RWPE2 (cell line): Measurements from ENCODE around the gene FBXO9.

ENCODE experiments used
- ATAC-seq: fragments of 200-7000 bp; cut with Tn5 transposase; 3 replicates; pipeline ENCODE4 v1.9.1; 2021; ENCODE audit warnings: low read depth
- DNase-seq: peaks from one replicate; pipeline ENCODE4 v3.0.0-alpha.2; 2020; ENCODE audit warnings: low spot score
- H3K27ac ChIP-seq: fragments of 450-650 bp; 2 replicates; pipeline ENCODE4 v1.5.1; 2017; ENCODE audit warnings: mild to moderate bottlenecking; ENCODE audit not compliant: poor library complexity, severe bottlenecking
- H3K27me3 ChIP-seq: fragments of 250-450 bp; sonication (Bioruptor Pico); 2 replicates; pipeline ENCODE4 v1.5.1; 2021; ENCODE audit warnings: mild to moderate bottlenecking, moderate library complexity; ENCODE audit not compliant: insufficient read depth, poor library complexity, severe bottlenecking
- H3K36me3 ChIP-seq: fragments of 250-450 bp; sonication (Bioruptor Pico); 2 replicates; pipeline ENCODE4 v1.5.1; 2020; ENCODE audit warnings: low read depth, mild to moderate bottlenecking, moderate library complexity
- H3K4me1 ChIP-seq: fragments of 250-450 bp; sonication (Bioruptor Pico); 2 replicates; pipeline ENCODE4 v1.5.1; 2021; ENCODE audit warnings: mild to moderate bottlenecking, moderate library complexity; ENCODE audit not compliant: insufficient read depth, poor library complexity, severe bottlenecking
- H3K4me3 ChIP-seq: fragments of 250-450 bp; sonication (Bioruptor Pico); 2 replicates; pipeline ENCODE4 v1.5.1; 2021; ENCODE audit warnings: mild to moderate bottlenecking, moderate library complexity; ENCODE audit not compliant: severe bottlenecking
- H3K9me3 ChIP-seq: fragments of 250-450 bp; sonication (Bioruptor Pico); 2 replicates; pipeline ENCODE4 v1.5.1; 2021; ENCODE audit warnings: mild to moderate bottlenecking, moderate library complexity; ENCODE audit not compliant: severe bottlenecking
- TF ChIP-seq, protein P1 (sequence below): fragments of 450-650 bp; IDR thresholded peaks from one replicate; pipeline ENCODE4 v1.5.1; 2017; ENCODE audit warnings: mild to moderate bottlenecking, moderate library complexity; ENCODE audit not compliant: poor library complexity, severe bottlenecking

Gene FBXO9

DNA sequence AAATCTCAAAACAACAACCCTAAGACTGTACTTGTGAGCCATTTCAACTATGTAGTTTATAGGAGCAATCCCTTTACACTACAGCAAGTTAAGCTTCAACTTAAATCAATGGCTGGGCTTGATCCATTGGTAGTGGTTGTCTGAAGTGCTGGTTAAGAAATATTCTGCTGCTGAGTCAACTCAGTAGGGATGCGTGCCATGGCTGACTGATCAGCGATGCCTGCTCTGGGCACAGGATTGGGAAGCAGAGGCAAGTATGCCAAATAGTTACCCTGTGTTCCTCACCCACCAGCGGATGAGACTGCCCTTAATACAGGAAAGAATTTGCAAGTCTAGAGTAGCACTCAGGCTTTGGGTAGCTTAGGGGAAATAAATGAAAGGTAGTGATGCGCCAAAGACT, 41.9 kb downstream of the FBXO9 start:
- Histone ChIP-seq H3K27ac (no peak overlapping the region), H3K4me1 (peaks cover 7% of the 10 kb centered on the region), H3K27me3 (no peaks in the 10 kb centered on the region), H3K9me3 (no peaks in the 10 kb centered on the region), H3K4me3 (no peak overlapping the region), H3K36me3 (no peaks in the 10 kb centered on the region)
- TF ChIP-seq, protein P1, sequence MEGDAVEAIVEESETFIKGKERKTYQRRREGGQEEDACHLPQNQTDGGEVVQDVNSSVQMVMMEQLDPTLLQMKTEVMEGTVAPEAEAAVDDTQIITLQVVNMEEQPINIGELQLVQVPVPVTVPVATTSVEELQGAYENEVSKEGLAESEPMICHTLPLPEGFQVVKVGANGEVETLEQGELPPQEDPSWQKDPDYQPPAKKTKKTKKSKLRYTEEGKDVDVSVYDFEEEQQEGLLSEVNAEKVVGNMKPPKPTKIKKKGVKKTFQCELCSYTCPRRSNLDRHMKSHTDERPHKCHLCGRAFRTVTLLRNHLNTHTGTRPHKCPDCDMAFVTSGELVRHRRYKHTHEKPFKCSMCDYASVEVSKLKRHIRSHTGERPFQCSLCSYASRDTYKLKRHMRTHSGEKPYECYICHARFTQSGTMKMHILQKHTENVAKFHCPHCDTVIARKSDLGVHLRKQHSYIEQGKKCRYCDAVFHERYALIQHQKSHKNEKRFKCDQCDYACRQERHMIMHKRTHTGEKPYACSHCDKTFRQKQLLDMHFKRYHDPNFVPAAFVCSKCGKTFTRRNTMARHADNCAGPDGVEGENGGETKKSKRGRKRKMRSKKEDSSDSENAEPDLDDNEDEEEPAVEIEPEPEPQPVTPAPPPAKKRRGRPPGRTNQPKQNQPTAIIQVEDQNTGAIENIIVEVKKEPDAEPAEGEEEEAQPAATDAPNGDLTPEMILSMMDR, result no peak
- no peak for DNase-seq
- ATAC-seq, result peak; percentile 57; the same call in 2 of the 3 replicates

DNA sequence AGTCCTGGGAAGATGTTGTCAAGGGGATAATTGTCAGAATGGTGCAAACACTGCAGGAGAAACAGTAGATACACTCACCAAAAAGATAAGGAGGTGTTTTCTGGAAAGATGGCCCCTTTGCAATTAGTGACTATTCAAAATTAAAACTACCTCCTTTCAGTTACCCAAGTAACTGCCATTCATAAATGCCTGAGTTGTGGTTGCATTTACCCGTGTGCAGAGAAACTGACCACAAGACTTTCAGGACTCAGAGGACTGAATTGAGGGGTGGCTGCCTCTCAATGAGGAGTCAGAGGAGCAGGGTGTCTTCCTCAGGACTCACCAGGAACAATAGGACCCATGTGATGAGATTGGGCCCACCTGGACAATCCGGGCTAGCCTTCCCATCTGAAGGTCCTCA, 44.4 kb downstream of the FBXO9 start:
- H3K36me3 ChIP-seq, result no peaks in the 10 kb centered on the region
- peaks cover 23% of the 10 kb centered on the region for H3K4me1 ChIP-seq
- DNase-seq, result no peak
- TF ChIP-seq, protein P1, result no peak
- H3K4me3 ChIP-seq, result no peak overlapping the region
- H3K27me3 ChIP-seq, result no peaks in the 10 kb centered on the region
- ATAC-seq, result no peak
- H3K27ac ChIP-seq, result no peak overlapping the region
- no peaks in the 10 kb centered on the region for H3K9me3 ChIP-seq

DNA sequence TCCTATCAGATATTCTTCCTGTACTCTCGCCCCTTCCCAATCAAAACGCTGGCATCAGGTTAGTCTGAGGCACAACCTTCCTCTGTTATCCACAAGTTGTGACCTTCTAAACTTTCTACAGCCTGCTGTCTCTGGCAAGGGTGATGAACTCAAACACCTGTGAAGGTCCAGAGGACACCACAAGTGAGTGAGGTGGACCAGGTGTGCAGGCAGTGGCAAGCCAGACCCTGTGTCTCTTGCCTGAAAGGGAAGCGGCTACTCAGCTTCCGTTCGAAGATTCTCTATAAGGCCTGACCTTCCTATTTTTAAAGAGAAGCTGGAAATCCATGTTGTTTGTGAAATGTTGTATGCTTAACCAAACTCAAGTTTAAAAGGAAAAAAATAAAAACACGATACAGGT, 46.7 kb downstream of the FBXO9 start:
- DNase-seq, result no peak
- ATAC-seq, result no peak
- Histone ChIP-seq H3K4me1 (peaks cover 23% of the 10 kb centered on the region), H3K36me3 (no peaks in the 10 kb centered on the region), H3K27ac (peak overlapping the region; percentile 79), H3K4me3 (no peak overlapping the region), H3K27me3 (no peaks in the 10 kb centered on the region), H3K9me3 (no peaks in the 10 kb centered on the region)
- TF ChIP-seq, protein P1, result no peak

DNA sequence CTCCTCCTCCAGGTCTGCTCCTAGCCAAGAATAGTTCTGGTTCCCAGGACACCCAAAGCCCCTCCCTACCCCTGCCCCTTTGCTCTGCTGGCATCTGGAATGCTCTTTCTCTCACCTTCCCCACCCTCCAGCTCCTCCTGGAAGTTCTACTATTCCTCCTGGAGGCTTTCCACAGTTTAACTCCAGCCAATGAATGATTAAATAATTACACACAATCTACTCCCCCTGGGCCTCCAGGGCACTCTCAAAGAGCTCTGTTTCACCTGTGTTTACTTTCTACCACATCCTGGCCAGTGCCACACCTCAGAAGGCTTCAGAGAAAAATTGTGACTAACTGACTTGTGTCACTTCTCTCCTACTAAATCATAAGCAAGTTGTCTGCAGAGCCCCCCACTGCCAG, 47.2 kb downstream of the FBXO9 start:
- H3K27me3 ChIP-seq, result no peaks in the 10 kb centered on the region
- peak overlapping the region; percentile 79 for H3K27ac ChIP-seq
- ATAC-seq (peak; percentile 94), DNase-seq (peak; percentile 62)
- TF ChIP-seq, protein P1, result no peak
- H3K9me3 ChIP-seq, result no peaks in the 10 kb centered on the region
- H3K4me3 ChIP-seq, result no peak overlapping the region
- peaks cover 23% of the 10 kb centered on the region for H3K4me1 ChIP-seq
- no peaks in the 10 kb centered on the region for H3K36me3 ChIP-seq

DNA sequence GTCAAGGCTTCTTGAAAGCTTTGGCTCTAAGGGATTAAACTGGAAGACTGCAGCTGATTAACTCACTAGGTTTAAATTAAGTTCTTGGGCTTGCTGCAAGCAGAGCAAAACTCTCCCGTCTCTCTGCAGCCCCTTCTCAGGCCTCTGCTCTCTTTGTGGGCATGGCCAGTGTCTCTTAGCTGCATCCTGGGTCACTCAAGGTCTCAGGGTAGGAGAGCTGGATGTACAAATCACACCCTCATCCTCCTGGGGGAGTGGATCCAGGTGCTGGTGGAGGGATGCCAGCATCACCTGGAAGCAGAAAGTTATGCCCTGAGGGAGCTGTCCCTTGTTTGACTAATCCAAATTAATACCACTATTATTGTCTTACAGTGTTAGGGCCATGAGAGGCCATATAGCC, 47.7 kb downstream of the FBXO9 start:
- TF ChIP-seq, protein P1, result no peak
- Histone ChIP-seq H3K27ac (peak overlapping the region; percentile 79), H3K4me3 (no peak overlapping the region), H3K4me1 (peaks cover 23% of the 10 kb centered on the region), H3K9me3 (no peaks in the 10 kb centered on the region), H3K36me3 (no peaks in the 10 kb centered on the region), H3K27me3 (no peaks in the 10 kb centered on the region)
- ATAC-seq (peak; percentile 50), DNase-seq (no peak)
